ENCODE measurements around the gene CHRNA9.

Gene CHRNA9

GRCh38 chr4:40361338-40361737, 26.2 kb downstream of the CHRNA9 start:
- H3K27ac ChIP-seq, result no peak overlapping the region
- no peak for TF ChIP-seq CTCF (IDR thresholded peaks at IDR 0.05)
- TF ChIP-seq ZFX (IDR thresholded peaks at IDR 0.05; ENCODE audit: borderline replicate concordance), result no peak

GRCh38 chr4:40363382-40363920, 28.3 kb downstream of the CHRNA9 start:
- TF ChIP-seq CTCF (IDR thresholded peaks at IDR 0.05) (no peak), ZFX (IDR thresholded peaks at IDR 0.05; ENCODE audit: borderline replicate concordance) (no peak)
- H3K27ac ChIP-seq, result peak overlapping the region; percentile 84

- no peak for TF ChIP-seq CTCF (IDR thresholded peaks at IDR 0.05)
- TF ChIP-seq ZFX (IDR thresholded peaks at IDR 0.05; ENCODE audit: borderline replicate concordance), result no peak
- peak overlapping the region; percentile 84 for H3K27ac ChIP-seq
Observed at GRCh38 chr4:40363945-40364344, 28.8 kb downstream of the CHRNA9 start.

- TF ChIP-seq CTCF (IDR thresholded peaks at IDR 0.05) (no peak), ZFX (IDR thresholded peaks at IDR 0.05; ENCODE audit: borderline replicate concordance) (no peak)
- H3K27ac ChIP-seq, result no peak overlapping the region
Observed at GRCh38 chr4:40365766-40366165, 30.6 kb downstream of the CHRNA9 start.

GRCh38 chr4:40367451-40367850, 32.3 kb downstream of the CHRNA9 start:
- H3K27ac ChIP-seq, result no peak overlapping the region
- TF ChIP-seq ZFX (IDR thresholded peaks at IDR 0.05; ENCODE audit: borderline replicate concordance), result no peak
- TF ChIP-seq CTCF (IDR thresholded peaks at IDR 0.05), result no peak

GRCh38 chr4:40369437-40370274, 34.5 kb downstream of the CHRNA9 start:
- TF ChIP-seq ZFX (IDR thresholded peaks at IDR 0.05; ENCODE audit: borderline replicate concordance), result no peak
- H3K27ac ChIP-seq, result no peak overlapping the region

- TF ChIP-seq CTCF (IDR thresholded peaks at IDR 0.05), result no peak
- no peak for TF ChIP-seq ZFX (IDR thresholded peaks at IDR 0.05; ENCODE audit: borderline replicate concordance)
- H3K27ac ChIP-seq, result no peak overlapping the region
Observed at GRCh38 chr4:40372651-40373050, 37.5 kb downstream of the CHRNA9 start.

All from 22Rv1 (cell line).